Right cardiac atrium (tissue), 5 donors: ENCODE results near the gene KLF9. TPM values are rescaled to one million over a fixed set of nuclear protein-coding genes. Genes with fewer than 3 reads are reported as not detected.
A peak's percentile ranks its signal among the peaks of the same experiment; 100 is the strongest.

ENCODE experiments used
- ATAC-seq, 2 donors: fragments of 200-7000 bp; cut with Tn5 transposase; one replicate each; pipeline versions ENCODE4 v1.8.0 to v1.9.1; 2020; ENCODE audit warnings: moderate library complexity in 2 of 2, mild to moderate bottlenecking in 1 of 2
- DNase-seq, 3 donors: peaks; one replicate each; pipeline ENCODE4 v3.0.0-alpha.2; 2020
- H3K27ac ChIP-seq: one replicate; pipeline ENCODE4 v1.5.1; 2013; ENCODE audit warnings: mild to moderate bottlenecking, low read length, control low read depth, moderate library complexity
- H3K27me3 ChIP-seq: one replicate; pipeline ENCODE4 v1.6.1; 2013; ENCODE audit not compliant: control insufficient read depth, insufficient read depth
- H3K4me1 ChIP-seq: one replicate; pipeline ENCODE4 v1.6.1; 2013; ENCODE audit warnings: low read length; ENCODE audit not compliant: control insufficient read depth, insufficient read depth
- H3K4me3 ChIP-seq: one replicate; pipeline ENCODE4 v1.5.1; 2013; ENCODE audit warnings: low read length, control low read depth
- H3K9me3 ChIP-seq: one replicate; pipeline ENCODE4 v1.6.1; 2013; ENCODE audit warnings: low read length; ENCODE audit not compliant: control insufficient read depth
- WGBS: extraction: QIAGEN DNeasy Blood & Tissue Kit; methylation state at CpG from one replicate; pipeline ENCODE4 v1.1.7; 2013; 5-methylcytosine and 5-hydroxymethylcytosine counted together
- intact Hi-C, 4 donors: fragments of 100-400 bp; cut with DNase I; formaldehyde crosslinking; loops; one replicate each; pipeline versions ENCODE4 v1.11.0 to v1.14.0; 2022 to 2023
- polyA plus RNA-seq: library from polyadenylated mRNA; stranded (reverse); fragments of 200-250 nt; gene quantifications from one replicate; pipeline ENCODE4 v1.2.3, GENCODE V29; 2013
- total RNA-seq, 4 donors: library from RNA; stranded (reverse); fragmentation: NEBNext Ultra II Directional; extraction: Animal tissue kit (Norgen Biotek cat#: 25700); gene quantifications; one replicate each; pipeline ENCODE4 v1.2.1, GENCODE V29; 2021
- donor health status: healthy with polysubstance abuse.
- donor health status: DM: no; HTN: yes; CAD: no.
- donor health status: DM: no; HTN: no; CAD: no.
- donor health status: DM: no; HTN: yes; CAD: no; lungs with severe emphysema.
- donor health status: DM: yes; HTN: yes; CAD: no.

The KLF9 gene
- total and polyA plus RNA-seq, 5 donors = 39.5 to 76.6 (median 70.7) TPM

GRCh38 chr9:70411930-70412831 is 2.3 kb downstream of the KLF9 start:
- Histone ChIP-seq H3K9me3 (no peaks in the 10 kb centered on the region), H3K27me3 (no peaks in the 10 kb centered on the region), H3K4me3 (peak overlapping the region; percentile 50), H3K4me1 (peaks cover 14% of the 10 kb centered on the region), H3K27ac (peak overlapping the region; percentile 95)
- intact Hi-C loops = loop anchor here (2.0 to 10.0 kb wide), 8 partner anchors 21 to 193 kb away; no protein-coding TSS in a partner anchor
- WGBS = under 1% methylated on average over 41 of the region's 41 CpGs
- DNase-seq = peak; percentile 84 to 89 (median 87)
- peak; percentile 70 to 78 for ATAC-seq

GRCh38 chr9:70411121-70411929 is 3.1 kb downstream of the KLF9 start:
- intact Hi-C loops = loop anchor here (2.0 to 10.0 kb wide), 6 partner anchors 21 to 193 kb away; no protein-coding TSS in a partner anchor
- Histone ChIP-seq H3K4me3 (peak overlapping the region; percentile 50), H3K27me3 (no peaks in the 10 kb centered on the region), H3K4me1 (peaks cover 17% of the 10 kb centered on the region), H3K9me3 (no peaks in the 10 kb centered on the region), H3K27ac (peak overlapping the region; percentile 95)
- peak; percentile 77 to 86 (median 79) for DNase-seq
- 4% methylated on average over 15 of the region's 15 CpGs for WGBS
- peak; percentile 15 to 54 for ATAC-seq

GRCh38 chr9:70410368-70410767 is 4.1 kb downstream of the KLF9 start:
- no peak for DNase-seq
- intact Hi-C loops = loop anchor here (2.0 to 10.0 kb wide), 6 partner anchors 20 to 194 kb away; no protein-coding TSS in a partner anchor
- H3K4me1 ChIP-seq = peaks cover 20% of the 10 kb centered on the region

GRCh38 chr9:70409800-70410199 is 4.7 kb downstream of the KLF9 start:
- 15% methylated on average over 2 of the region's 2 CpGs for WGBS
- Histone ChIP-seq H3K4me1 (peaks cover 21% of the 10 kb centered on the region), H3K4me3 (peak overlapping the region; percentile 50), H3K27me3 (no peaks in the 10 kb centered on the region), H3K27ac (no peak overlapping the region), H3K9me3 (no peaks in the 10 kb centered on the region)
- no peak for ATAC-seq
- intact Hi-C loops = loop anchor here (2.0 to 10.0 kb wide), 7 partner anchors 19 to 195 kb away; no protein-coding TSS in a partner anchor
- DNase-seq = no peak

More at GRCh38 chr9:70410368-70410767, 4.1 kb downstream of the KLF9 start:
- ATAC-seq = no peak
- Histone ChIP-seq H3K27me3 (no peaks in the 10 kb centered on the region), H3K9me3 (no peaks in the 10 kb centered on the region), H3K4me3 (peak overlapping the region; percentile 50), H3K27ac (peak overlapping the region; percentile 65)
- 0% methylated on average over 1 of the region's 1 CpG for WGBS

GRCh38 chr9:70409280-70409679 is 5.2 kb downstream of the KLF9 start:
- WGBS = 72% methylated on average over 3 of the region's 3 CpGs
- Histone ChIP-seq H3K27ac (peak overlapping the region; percentile 48), H3K4me1 (peaks cover 23% of the 10 kb centered on the region), H3K4me3 (peak overlapping the region; percentile 35), H3K27me3 (no peaks in the 10 kb centered on the region), H3K9me3 (no peaks in the 10 kb centered on the region)
- DNase-seq (no peak), ATAC-seq (no peak)
- intact Hi-C loops = loop anchor here in 1 of 4 donors (10.0 kb wide), 1 partner anchor 54 kb away; no protein-coding TSS in a partner anchor

GRCh38 chr9:70408393-70409040 is 5.9 kb downstream of the KLF9 start:
- 87% methylated on average over 5 of the region's 5 CpGs for WGBS
- no peaks in the 10 kb centered on the region for H3K27me3 ChIP-seq
- H3K27ac ChIP-seq = peak overlapping the region; percentile 36
- peaks cover 28% of the 10 kb centered on the region for H3K4me1 ChIP-seq
- DNase-seq (peak in 1 of 3 donors; percentile 32), ATAC-seq (no peak)
- H3K9me3 ChIP-seq = no peaks in the 10 kb centered on the region
- intact Hi-C loops = loop anchor here in 1 of 4 donors (10.0 kb wide), 1 partner anchor 54 kb away; no protein-coding TSS in a partner anchor
- H3K4me3 ChIP-seq = peak overlapping the region; percentile 26

GRCh38 chr9:70407081-70407503 is 7.4 kb downstream of the KLF9 start:
- Histone ChIP-seq H3K4me3 (peak overlapping the region; percentile 42), H3K27me3 (no peaks in the 10 kb centered on the region), H3K9me3 (no peaks in the 10 kb centered on the region), H3K4me1 (peaks cover 32% of the 10 kb centered on the region), H3K27ac (peak overlapping the region; percentile 81)
- intact Hi-C loops = loop anchor here in 1 of 4 donors (10.0 kb wide), 1 partner anchor 52 kb away; no protein-coding TSS in a partner anchor
- ATAC-seq (no peak), DNase-seq (no peak)
- 37% methylated on average over 4 of the region's 4 CpGs for WGBS

- H3K4me3 ChIP-seq = peak overlapping the region; percentile 42
- ATAC-seq = no peak
- WGBS = 37% methylated on average over 6 of the region's 6 CpGs
Measured at GRCh38 chr9:70406434-70406862, 8.0 kb downstream of the KLF9 start.

GRCh38 chr9:70405808-70406433 is 8.5 kb downstream of the KLF9 start:
- WGBS = 68% methylated on average over 3 of the region's 3 CpGs
- H3K27ac ChIP-seq = peak overlapping the region; percentile 93
- peaks cover 33% of the 10 kb centered on the region for H3K4me1 ChIP-seq
- DNase-seq (no peak), ATAC-seq (no peak)
- no peak overlapping the region for H3K4me3 ChIP-seq
- no peaks in the 10 kb centered on the region for H3K9me3 ChIP-seq
- intact Hi-C loops = loop anchor here in 1 of 4 donors (10.0 kb wide), 1 partner anchor 51 kb away; no protein-coding TSS in a partner anchor
- H3K27me3 ChIP-seq = no peaks in the 10 kb centered on the region

More at GRCh38 chr9:70406434-70406862, 8.0 kb downstream of the KLF9 start:
- intact Hi-C loops = loop anchor here in 1 of 4 donors (10.0 kb wide), 1 partner anchor 52 kb away; no protein-coding TSS in a partner anchor
- Histone ChIP-seq H3K27me3 (no peaks in the 10 kb centered on the region), H3K9me3 (no peaks in the 10 kb centered on the region), H3K27ac (peak overlapping the region; percentile 93), H3K4me1 (peaks cover 32% of the 10 kb centered on the region)
- DNase-seq = peak in 1 of 3 donors; percentile 49
